ENCODE measurements around the gene CADM2.

DNA sequence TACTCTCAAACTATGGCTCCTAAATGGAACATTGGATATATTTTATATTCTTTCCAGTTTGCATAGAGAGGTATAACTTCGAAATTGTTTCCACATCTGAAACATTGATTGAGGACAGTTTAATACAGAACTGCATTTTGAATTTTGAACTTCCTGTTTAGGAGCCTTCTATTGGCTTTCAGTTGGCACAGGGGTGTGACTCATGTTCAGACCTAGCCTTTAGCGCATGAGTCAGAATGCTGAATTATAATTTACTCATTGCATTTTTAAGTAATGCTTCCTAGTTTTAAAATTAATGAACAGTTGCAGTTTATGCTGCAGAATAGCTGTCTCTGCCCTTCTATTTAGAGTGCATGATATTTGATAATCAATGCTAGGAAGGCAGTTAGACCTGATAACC is 751.7 kb downstream of the CADM2 start:
- TF ChIP-seq POLR2AphosphoS5 (IDR thresholded peaks at IDR 0.05; ENCODE audit: low read depth, low read length) (no peak), TAF1 (IDR thresholded peaks at IDR 0.05; ENCODE audit: borderline replicate concordance, low read depth, low read length) (no peak)

All from GM12892 (cell line).